HG03342 (cell line): Measurements from ENCODE around the gene PSMB5.

Source experiments
- ATAC-seq: cut with Tn5 transposase; IDR thresholded peaks from one replicate; pipeline ENCODE4 v1.9.1; 2021; ENCODE audit warnings: mild to moderate bottlenecking, moderate library complexity; ENCODE audit not compliant: unreplicated experiment

Gene PSMB5

GRCh38 chr14:22977434-22977683, 57.3 kb downstream of the PSMB5 start:
- no peak for ATAC-seq

DNA sequence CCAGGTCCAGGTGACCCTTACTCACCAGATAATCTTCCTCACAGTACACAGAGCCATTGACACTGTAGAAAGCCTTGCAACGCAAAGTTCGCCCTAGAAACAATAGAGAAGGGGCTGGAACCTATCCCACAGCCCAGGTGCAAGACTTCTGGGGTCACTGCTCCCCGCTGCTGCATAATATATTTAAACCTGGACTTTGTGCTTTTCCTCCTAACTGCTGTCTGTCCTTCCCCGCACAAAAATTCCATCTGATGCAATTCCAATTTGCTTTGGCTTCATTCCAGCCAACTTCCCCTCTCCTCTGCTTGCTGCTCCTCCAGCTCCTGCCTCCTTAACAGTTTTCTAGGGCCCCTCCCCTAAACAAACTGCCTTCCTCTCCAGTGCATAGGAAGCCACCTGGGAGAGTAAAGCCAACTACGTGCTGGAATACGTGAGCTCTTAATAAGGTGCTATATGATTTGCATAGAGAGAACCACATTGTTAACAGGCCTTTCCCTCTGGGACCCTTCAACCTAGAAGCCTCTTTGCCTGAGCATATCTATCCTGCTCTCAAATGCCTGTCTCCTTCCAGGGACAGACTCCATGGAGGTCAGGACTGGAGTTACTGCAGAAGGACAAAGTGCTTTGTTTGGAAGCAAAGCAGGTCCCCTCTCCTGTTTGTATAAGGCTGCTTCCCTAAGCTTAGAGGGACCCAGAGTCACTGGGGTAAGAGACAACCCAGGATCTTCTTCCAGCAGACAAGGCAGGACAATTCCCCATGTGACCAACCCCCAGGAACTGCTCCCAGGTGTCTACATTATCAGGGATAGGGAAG, 57.9 kb downstream of the PSMB5 start:
- no peak for ATAC-seq
